ENCODE results near the gene FASTKD3. TPM values are rescaled to one million over a fixed set of nuclear protein-coding genes. Genes with fewer than 3 reads are reported as not detected.
A peak's percentile ranks its signal among the peaks of the same experiment; 100 is the strongest.

The FASTKD3 gene
- total and polyA plus RNA-seq, 2 of the 4 experiments (the other 2 are of a cell fraction), result 8.4 to 12.7 TPM

- dilution Hi-C loops (cut with HindIII; ENCODE audit: low sequenced_read_pairs, unreplicated experiment) (no loop called here), intact Hi-C loops (cut with micrococcal nuclease) (loop anchor here (10.0 kb wide), 1 partner anchor 956 kb away; no protein-coding TSS in a partner anchor), in situ Hi-C loops (cut with MboI; ENCODE audit: low sequenced_read_pairs) (loop anchor here (25.0 kb wide), 2 partner anchors 1184 to 1659 kb away; partner anchors contain the start of gene SEMA5A)
- Histone ChIP-seq H3K18ac (ENCODE audit: low read depth, low read length) (no peak overlapping the region), H3K79me1 (ENCODE audit: low read depth in 1 of 2, low read length in 2 of 2) (peaks cover 16 to 55% of the 10 kb centered on the region in 2 experiments; a peak in 3 of 4 replicates), H3K14ac (replicated peaks; ENCODE audit: low read depth, low read length) (no peak overlapping the region), H3K27ac (ENCODE audit: insufficient read depth, low read length) (no peak overlapping the region), H2BK15ac (ENCODE audit: low read depth, low read length) (no peak overlapping the region), H3K27me3 (ENCODE audit: control insufficient read depth, insufficient read depth, low read length) (no peaks in the 10 kb centered on the region), H4K20me1 (ENCODE audit: insufficient read depth, low read length) (peaks cover 5% of the 10 kb centered on the region; the same call in 1 of the 2 replicates), H2AFZ (replicated peaks; ENCODE audit: low read length, poor library complexity) (no peak overlapping the region), H4K91ac (ENCODE audit: insufficient read depth, low read depth, low read length) (no peak overlapping the region), H2AK9ac (replicated peaks; ENCODE audit: low read depth, low read length, poor library complexity) (no peak overlapping the region), H3K4me2 (ENCODE audit: low read depth, low read length) (no peak overlapping the region), H2BK20ac (ENCODE audit: low read depth, low read length) (no peak overlapping the region), H3K23ac (ENCODE audit: low read depth, low read length) (no peak overlapping the region), H3K9me1 (ENCODE audit: insufficient read depth, low read length) (peaks cover 6% of the 10 kb centered on the region; the same call in 1 of the 2 replicates), H2BK5ac (ENCODE audit: low read depth, low read length, poor library complexity, severe bottlenecking) (no peak overlapping the region), H3K4ac (ENCODE audit: low read depth, low read length) (no peak overlapping the region), H4K8ac (ENCODE audit: low read depth in 2 of 2, low read length in 2 of 2) (no peak overlapping the region), H3K4me3 (ENCODE audit: insufficient read depth, low read depth, low read length) (no peak overlapping the region), H3K9me3 (ENCODE audit: control insufficient read depth, insufficient read depth, low read length) (no peaks in the 10 kb centered on the region), H3K4me1 (ENCODE audit: control insufficient read depth, insufficient read depth, low read length) (peaks cover 8% of the 10 kb centered on the region; the same call in 1 of the 2 replicates), H2BK120ac (ENCODE audit: low read depth, low read length) (no peak overlapping the region), H3K36me3 (ENCODE audit: control insufficient read depth, insufficient read depth, low read length) (peaks cover 27% of the 10 kb centered on the region), H3K56ac (ENCODE audit: extremely low read depth, insufficient read depth, low read length) (no peak overlapping the region), H2AK5ac (ENCODE audit: low read depth, low read length) (no peak overlapping the region), H3K9ac (ENCODE audit: low read depth, low read length) (no peak overlapping the region), H4K5ac (ENCODE audit: low read depth, low read length) (no peak overlapping the region)
- TF ChIP-seq CEBPB (IDR thresholded peaks at IDR 0.05; ENCODE audit: low read depth, low read length) (peak; percentile 94), RCOR1 (IDR thresholded peaks at IDR 0.05; ENCODE audit: insufficient replicate concordance, low read length) (no peak), CTCF (conservative IDR thresholded peaks at IDR 0.05; ENCODE audit: low read depth, low read length) (no peak), BHLHE40 (IDR thresholded peaks at IDR 0.05; ENCODE audit: low read depth, low read length) (no peak), RAD21 (IDR thresholded peaks at IDR 0.05; ENCODE audit: low read length) (no peak)
- no TSS peak for BruUV-seq (replicated peaks)
- ATAC-seq (ENCODE audit: low read depth) (peak; percentile 68), DNase-seq (peak; percentile 76)
- CTCF ChIA-PET, result interaction anchor here (1.0 kb wide), 1 partner anchor 8 kb away, joined by 6 read pairs; no protein-coding TSS in a partner anchor
- POLR2A ChIA-PET (ENCODE audit: unreplicated experiment), result no interaction called here
Measured at GRCh38 chr5:7878381-7878873, 9.6 kb upstream of the FASTKD3 start.

Data from IMR-90 (cell line).